ENCODE results near the gene FAAP100.
"Not testable (repeated sequence)": the region's sequence is repeated elsewhere in the genome, so short reads cannot be mapped to it uniquely, and the experiment has no call there.

The FAAP100 gene

GRCh38 chr17:81536299-81537290 lies 15.6 kb downstream of the FAAP100 start:
- DNase-seq: no peak

- no peak for DNase-seq
Observed at GRCh38 chr17:81535480-81536298, 16.5 kb downstream of the FAAP100 start.

- DNase-seq: no peak
Observed at GRCh38 chr17:81535007-81535328, 17.2 kb downstream of the FAAP100 start.

DNA sequence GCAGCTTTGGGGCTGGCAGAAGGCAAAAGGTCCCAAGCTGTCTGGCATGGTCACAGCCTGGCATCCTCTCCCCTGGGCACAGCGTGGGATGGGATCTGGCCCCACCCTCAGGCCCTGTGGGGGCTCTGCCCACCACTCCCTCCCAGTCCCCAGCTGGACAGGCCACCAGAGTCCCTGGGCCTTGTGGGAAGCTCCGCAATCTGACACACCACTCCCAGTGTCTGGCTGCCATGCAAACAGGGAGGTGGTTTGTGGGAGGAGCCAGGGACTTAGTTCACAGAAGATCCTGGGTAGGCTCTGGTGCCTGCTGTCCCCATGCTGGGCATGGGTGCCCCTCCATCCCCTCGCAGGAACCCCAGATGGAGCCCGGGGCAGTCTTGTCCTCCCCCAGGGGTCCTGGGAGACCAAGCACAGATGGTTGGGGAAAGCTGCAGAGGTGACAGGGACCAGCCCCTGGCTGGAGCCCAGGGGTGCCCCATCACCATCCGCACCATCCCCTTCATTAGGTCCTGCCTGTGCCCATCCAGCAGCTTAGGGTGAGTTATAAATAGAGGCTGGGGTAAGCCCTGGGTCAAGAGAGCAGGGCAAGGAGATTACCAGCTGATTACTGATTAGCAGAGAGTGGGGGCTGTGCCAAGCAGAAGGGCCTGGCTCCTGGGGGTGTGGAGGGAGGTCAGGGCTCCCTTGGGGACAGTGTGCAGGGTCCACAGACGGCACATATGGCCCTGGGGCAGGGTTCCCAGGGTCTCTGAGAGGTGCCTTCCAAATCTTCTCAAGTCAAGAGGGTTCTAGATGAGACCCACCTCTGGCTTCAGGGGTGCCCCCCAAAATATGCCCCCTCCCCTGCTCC lies 17.8 kb downstream of the FAAP100 start:
- DNase-seq: no peak

DNA sequence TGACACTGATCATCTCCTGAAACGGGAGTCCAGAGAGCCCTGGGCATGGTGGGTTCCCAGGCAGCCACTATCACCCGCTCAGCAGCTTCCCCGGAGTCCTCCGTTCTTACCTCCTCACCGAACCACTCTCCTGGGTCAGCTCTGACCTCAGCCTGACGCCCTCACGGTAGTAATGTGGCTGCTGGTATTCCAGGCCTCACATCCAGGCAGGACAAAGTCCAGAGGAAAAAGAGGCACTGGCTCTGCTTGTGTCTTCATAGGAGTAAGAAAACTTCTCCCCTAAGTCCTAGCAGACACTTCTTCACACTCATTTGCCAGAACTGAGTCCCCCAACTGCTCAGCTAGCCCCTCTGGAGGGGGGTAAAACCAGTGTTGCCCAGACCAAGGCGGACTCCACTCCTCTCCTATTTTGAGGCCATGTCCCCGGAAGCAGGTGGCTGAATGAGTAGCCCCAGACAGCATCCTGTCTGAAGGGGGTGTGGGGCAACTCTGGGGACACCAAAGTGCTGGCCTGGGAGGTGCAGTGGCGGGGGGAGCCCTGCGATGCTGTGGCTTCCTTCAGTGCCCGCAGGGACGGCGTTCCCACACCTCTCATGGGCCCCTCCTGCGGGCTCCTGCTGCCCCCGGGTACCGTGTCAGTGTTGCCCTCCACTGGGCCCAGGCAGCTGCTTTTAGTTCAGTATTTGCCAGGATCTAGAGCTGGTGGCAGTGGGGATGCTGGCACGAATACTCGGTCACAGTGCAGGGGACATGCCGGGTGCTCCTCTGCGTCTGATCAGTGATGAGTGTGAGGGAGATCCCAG lies 18.6 kb downstream of the FAAP100 start:
- DNase-seq: no peak

DNA sequence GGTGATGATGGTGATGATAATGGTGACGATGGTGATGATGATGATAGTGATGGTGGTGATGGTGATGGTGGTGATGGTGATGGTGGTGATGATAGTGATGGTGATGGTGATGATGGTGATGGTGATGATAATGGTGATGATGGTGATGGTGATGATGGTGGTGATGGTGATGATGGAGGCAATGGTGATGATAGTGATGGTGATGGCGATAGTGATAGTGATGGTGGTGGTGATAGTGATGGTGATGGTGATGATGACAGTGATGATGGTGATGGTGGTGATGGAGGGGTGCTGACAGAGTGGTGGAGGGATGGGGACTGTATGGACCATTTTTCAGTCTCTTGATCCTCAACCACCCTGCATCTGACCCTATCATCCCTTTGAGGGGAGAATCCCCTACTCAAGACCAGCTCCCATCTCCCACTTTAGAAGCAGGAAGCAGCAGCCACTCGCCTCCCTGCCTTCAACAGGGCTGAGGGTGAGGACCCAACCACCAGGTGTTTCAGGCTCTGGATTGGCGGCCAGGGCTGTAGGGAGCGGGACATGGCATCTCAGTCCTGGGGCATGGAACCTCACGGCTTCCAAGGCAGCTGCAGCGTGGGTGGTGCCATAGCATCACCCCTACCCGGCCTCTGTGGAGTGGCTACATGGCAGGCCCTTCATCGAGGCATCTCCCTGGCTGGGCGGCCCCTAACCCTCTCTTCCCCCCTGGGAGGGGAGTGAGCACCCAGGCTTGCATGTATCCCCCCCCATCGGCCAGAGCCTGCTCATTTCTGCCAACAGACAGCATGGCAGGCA lies 19.5 kb downstream of the FAAP100 start:
- no peak for DNase-seq

DNA sequence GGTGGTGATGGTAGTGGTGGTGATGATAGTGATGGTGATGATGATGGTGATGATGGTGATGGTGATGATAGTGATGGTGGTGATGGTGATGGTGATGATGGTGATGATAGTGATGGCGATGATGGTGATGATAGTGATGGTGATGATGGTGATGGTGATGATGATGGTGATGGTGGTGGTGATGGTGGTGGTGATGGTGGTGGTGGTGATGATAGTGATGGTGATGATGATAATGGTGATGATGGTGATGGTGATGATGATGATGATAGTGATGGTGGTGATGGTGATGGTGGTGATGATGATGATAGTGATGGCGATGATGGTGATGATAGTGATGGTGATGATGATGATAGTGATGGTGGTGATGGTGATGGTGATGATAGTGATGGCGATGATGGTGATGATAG lies 20.2 kb downstream of the FAAP100 start:
- DNase-seq: not testable (repeated sequence)

GRCh38 chr17:81531013-81531412 lies 21.1 kb downstream of the FAAP100 start:
- DNase-seq: not testable (repeated sequence)

DNA sequence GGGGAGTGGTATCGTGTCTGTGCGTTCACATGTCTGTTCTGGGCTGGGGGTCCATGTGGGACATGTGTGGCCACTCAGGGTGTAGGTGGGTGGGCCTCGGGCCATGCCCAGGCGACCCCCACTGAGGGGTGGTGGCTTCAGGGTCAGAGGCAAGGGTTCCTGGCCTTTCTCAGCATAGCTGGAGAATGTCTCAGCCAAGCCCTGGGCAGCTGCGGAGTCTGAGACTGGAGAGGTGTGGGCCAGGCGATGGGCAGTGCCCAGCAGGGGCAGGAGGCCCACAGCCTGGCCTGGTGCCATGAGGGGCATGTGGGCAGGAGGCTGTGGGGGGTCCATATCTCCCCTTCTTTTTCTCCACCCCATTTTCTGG lies 22.7 kb downstream of the FAAP100 start:
- DNase-seq: no peak

DNA sequence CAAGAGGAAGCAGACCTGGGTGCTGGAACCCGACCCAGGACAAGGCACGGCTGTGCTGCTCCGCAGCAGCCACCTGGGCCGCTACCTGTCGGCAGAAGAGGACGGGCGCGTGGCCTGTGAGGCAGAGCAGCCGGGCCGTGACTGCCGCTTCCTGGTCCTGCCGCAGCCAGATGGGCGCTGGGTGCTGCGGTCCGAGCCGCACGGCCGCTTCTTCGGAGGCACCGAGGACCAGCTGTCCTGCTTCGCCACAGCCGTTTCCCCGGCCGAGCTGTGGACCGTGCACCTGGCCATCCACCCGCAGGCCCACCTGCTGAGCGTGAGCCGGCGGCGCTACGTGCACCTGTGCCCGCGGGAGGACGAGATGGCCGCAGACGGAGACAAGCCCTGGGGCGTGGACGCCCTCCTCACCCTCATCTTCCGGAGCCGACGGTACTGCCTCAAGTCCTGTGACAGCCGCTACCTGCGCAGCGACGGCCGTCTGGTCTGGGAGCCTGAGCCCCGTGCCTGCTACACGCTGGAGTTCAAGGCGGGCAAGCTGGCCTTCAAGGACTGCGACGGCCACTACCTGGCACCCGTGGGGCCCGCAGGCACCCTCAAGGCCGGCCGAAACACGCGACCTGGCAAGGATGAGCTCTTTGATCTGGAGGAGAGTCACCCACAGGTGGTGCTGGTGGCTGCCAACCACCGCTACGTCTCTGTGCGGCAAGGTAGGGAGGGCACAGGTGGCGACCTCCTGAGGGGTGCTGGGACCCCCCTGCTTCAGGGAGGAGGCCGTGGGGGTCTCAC lies 23.3 kb downstream of the FAAP100 start:
- DNase-seq: no peak

- no peak for DNase-seq
Observed at GRCh38 chr17:81528384-81528650, 23.8 kb downstream of the FAAP100 start.

- no peak for DNase-seq
Observed at GRCh38 chr17:81527591-81528383, 24.4 kb downstream of the FAAP100 start, which contains the start of gene FSCN2. TSS of gene FSCN2 (plus strand) at chr17:81528377. CDS start at chr17:81528532, 155 bp downstream.

DNA sequence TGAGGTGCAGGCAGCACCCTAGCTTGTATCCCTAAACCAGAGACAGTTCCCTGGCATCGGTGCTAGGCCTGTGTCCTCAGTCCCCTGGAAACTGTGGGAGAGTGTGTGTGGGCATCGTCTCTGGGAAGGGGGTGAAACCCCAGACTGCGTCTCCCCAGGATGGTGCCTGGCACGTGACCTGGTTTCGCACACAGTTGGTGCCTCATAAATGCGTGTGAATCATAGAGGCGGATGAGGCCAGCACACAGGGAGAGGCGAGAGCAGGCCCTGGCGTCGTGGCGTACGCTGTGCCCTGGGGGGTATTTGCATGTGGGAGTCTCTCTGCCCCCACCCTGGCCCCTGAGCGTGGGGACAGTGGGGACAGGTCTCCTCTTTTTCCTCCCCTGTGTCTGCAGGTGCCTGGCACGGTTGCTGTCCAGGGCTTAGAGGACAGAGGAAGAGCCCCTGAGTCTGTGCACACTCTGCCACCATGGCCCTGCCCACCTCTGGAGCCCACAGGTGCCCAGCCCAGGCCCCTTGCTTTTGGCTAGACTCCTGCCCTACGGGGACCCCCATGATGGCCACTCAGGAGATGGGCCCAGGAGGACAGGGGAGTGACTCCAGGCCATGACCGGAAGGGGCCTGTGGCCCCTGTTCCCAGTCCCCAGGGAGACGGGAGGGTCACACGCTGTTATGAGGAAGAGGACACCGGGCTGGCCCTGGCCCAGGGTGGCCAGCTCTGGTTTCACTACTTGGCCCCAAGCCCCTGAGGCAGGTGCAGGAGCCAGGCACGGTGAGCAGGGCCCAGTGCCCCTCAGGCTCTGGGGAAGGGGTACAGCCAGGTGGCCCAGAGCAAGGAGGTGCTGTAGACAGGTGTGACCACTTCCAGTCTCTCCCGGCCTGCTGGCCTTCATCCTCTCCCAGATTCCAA lies 25.2 kb downstream of the FAAP100 start:
- DNase-seq: no peak

DNA sequence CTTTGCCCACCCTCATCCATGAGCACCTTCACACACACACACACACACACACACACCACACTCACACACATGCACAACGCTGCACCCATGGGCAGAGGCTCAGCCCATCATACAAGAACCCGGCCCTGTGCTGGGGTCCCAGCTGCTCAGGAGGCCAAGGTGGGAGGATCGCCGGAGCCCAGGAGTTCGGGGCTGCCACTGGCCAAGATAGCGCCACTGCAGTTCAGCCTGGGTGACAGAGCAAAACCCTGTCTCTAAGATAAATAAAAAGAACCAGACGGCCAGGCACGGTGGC lies 27.3 kb downstream of the FAAP100 start:
- no peak for DNase-seq

GRCh38 chr17:81524039-81524864 lies 27.9 kb downstream of the FAAP100 start:
- DNase-seq: no peak

DNA sequence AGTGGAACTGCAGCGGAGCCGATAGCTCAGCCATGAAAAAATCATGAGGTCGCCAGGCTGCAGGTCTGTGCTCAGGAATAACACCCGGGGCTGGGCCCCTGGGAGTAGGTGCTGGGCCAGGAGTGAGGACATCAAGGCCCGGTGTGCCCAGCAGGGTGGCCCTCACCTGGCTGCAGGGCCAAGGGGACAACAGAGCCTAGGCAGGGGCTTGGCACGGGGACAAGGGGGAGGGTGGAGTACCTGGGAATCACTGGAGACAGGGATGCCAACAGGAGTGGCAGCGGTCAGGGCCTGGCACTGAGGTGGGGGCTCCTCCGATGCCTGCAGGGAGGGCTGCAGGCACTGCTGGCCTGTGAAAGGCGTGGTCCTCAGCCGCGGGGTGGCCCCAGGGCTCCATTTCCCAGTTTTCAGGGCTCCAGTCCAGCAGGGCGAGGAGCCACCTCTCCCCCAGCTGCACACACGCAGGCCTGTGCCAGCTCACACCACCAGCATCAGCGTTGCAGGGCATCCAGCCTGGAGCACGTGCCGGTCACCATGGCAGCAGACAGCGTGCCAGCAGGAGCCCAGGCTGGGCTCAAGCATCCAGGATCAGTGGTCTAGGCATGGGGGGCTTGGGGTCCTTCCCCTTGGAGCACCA lies 28.6 kb downstream of the FAAP100 start:
- peak; percentile 37 for DNase-seq
